Renal cortical epithelial cell (primary cell): ENCODE data around the gene ZFAND6. TPM values are rescaled to one million over a fixed set of nuclear protein-coding genes. Genes with fewer than 3 reads are reported as not detected.

ENCODE experiments used
- total RNA-seq: library from RNA; depleted of rRNA; stranded (reverse); fragments of >200 nt; gene quantifications from 2 replicates; pipeline ENCODE4 v1.2.3, GENCODE V29; 2014

Gene ZFAND6
- total RNA-seq, 1 donor from 2014 or later = 203 TPM

Other genes starting within 250 kb of the ZFAND6 start
- 26.7 and 34.7 TPM in 2 replicates for gene MTHFS, start 162.7 kb upstream of the ZFAND6 start, total RNA-seq
- gene BCL2A1, start 88.5 kb upstream of the ZFAND6 start, total RNA-seq = 9.9 TPM in 1 of 2 replicates, not detected in the other
- gene FAH, start 93.3 kb downstream of the ZFAND6 start, total RNA-seq = 21.4 and 44.9 TPM in 2 replicates
- gene CTXND1, start 192.5 kb downstream of the ZFAND6 start, total RNA-seq = not detected in 2 replicates